Fibroblast of villous mesenchyme (primary cell): ENCODE data around the gene NUP88. TPM values are rescaled to one million over a fixed set of nuclear protein-coding genes. Genes with fewer than 3 reads are reported as not detected.

Experiments
- DNase-seq: peaks from one replicate; pipeline ENCODE4 v3.0.0-alpha.2; 2010; ENCODE audit warnings: low read depth
- H3K4me3 ChIP-seq: 2 replicates; pipeline ENCODE4 v1.5.1; 2011; ENCODE audit warnings: low read depth, mild to moderate bottlenecking, low read length
- CTCF ChIP-seq: IDR thresholded peaks from 2 replicates; pipeline ENCODE4 v1.5.1; 2012; ENCODE audit warnings: low read depth, mild to moderate bottlenecking, low read length; ENCODE audit not compliant: insufficient read depth
- total RNA-seq: library from RNA; depleted of rRNA; stranded (reverse); fragments of >200 nt; gene quantifications from 2 replicates; pipeline ENCODE4 v1.2.3, GENCODE V29; 2012

Gene NUP88
- 96.3 and 106 TPM in 2 replicates for total RNA-seq

DNA sequence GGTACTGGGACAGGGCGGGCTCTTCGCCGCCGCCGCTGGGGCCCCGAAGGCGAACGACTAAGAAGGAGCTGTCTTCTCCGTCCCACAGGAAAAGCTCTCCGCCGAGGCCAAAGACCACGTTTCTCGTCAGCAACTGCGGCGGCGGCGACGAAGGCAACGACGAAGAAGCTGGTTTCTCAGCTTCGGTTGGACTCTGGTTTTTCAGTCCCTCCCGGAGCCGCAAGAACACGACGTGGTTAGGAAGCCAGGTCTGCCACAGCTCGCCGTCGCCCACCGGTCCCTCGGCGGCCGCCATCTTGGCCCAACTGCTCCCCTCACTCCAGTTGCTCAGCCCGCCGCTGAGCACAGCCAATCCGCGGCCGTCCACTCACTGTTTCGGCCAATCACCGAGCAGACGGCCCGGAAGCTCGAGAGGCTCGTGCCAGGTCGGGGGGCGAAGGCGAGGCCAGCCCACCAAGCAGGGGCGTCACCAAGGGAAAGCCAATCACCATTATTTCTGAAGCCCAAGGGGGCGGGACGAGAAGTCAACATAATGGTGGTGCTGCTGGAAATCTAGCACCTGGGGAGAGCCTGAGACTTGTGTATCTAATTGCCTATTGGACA is at the start of gene NUP88:
Gene NUP88, minus strand, starts transcription at position 307 of the 603 bp plus-strand sequence. Its CDS starts 12 bp downstream, at position 295.
- no peak for TF ChIP-seq CTCF
- H3K4me3 ChIP-seq, result peak within 1 kb of the TSS; percentile 85
- peak; percentile 98 for DNase-seq

GRCh38 chr17:5468075-5468473 is 48.6 kb upstream of the NUP88 start:
- peak overlapping the region; percentile 82 for H3K4me3 ChIP-seq
- TF ChIP-seq CTCF, result no peak
- no peak for DNase-seq

DNA sequence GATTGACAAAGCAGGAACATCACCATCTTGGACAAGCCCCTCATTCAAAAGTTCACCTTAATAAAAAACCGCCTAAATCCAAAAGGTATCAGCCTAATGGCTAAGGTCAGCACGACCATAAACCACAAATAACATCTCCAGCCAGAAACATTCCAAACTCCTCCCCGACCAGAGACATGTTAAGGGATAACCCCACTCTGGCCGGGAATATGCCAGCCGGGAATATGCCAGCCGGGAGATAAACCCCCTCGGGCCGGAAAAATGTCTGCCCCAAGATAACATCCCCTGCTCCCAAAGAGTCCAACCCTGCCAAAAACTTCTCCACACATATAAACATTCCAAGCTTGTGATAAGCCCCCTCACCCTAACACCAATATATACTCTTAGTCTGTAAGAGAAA is 48.0 kb upstream of the NUP88 start:
- DNase-seq, result no peak
- peak overlapping the region; percentile 82 for H3K4me3 ChIP-seq
- no peak for TF ChIP-seq CTCF

DNA sequence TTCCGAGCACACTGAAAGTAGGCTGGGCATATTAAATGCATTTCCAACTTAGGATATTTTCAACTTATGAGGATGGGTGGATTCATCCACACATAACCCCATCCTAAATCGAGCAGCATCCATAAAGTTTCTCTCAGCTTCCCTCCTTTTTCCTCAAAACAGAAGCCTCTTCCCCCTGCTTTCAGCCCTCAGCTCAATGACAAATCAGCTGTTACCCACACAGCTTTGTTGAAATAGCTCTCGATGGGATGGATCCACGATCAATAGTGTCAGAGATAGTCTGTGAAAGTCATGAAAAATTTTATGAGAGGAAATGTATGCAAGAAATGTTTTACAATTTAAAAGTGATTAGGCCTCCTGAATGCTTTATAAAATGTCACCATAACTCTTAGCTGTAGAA is 46.8 kb upstream of the NUP88 start:
- no peak for TF ChIP-seq CTCF
- no peak for DNase-seq
- no peak overlapping the region for H3K4me3 ChIP-seq

- no peak overlapping the region for H3K4me3 ChIP-seq
- no peak for DNase-seq
- no peak for TF ChIP-seq CTCF
Measured at GRCh38 chr17:5464717-5465507, 45.5 kb upstream of the NUP88 start.

DNA sequence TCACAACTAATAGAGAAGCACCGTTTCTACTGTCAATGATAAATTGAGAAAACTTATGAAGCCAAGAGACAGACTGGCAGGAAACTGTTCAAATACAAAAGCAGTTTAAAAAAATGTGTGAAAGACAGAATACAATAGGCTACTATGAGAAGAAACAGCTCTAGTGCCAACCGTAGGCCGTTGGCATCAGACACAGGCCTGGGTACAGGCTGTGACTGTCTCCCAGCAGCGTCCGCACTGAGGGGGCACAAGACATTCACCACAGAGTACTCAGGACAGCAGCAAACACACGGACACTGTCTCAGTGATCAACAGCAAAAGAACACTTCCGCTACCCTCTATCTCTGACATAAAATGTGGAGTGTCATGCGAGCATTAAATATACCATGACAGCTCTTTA is 27.3 kb upstream of the NUP88 start:
- DNase-seq, result no peak
- TF ChIP-seq CTCF, result no peak
- no peak overlapping the region for H3K4me3 ChIP-seq
